Calu3 (cell line): Measurements from ENCODE around the gene UNC80. TPM values are rescaled to one million over a fixed set of nuclear protein-coding genes. Genes with fewer than 3 reads are reported as not detected.

Source experiments
- BruUV-seq: library from RNA; stranded (reverse); fragments of 400-500 nt; replicated peaks from 2 replicates; lab custom pipeline; 2021; lab: Mats Ljungman, UMichigan
- CTCF ChIA-PET: fragments of 300-600 bp; sonication (Branson Sonifier 250); formaldehyde crosslinking; loops from one replicate; lab custom pipeline; 2022; ENCODE audit warnings: antibody characterized with exemption; lab: Charles Lee
- DNase-seq: peaks from one replicate; pipeline ENCODE4 v3.0.0; 2022
- H3K27ac Mint-ChIP-seq: one replicate; pipeline ENCODE4 v1.8.0; 2022; ENCODE audit warnings: mixed read lengths; ENCODE audit not compliant: unreplicated experiment
- H3K27me3 Mint-ChIP-seq: one replicate; pipeline ENCODE4 v1.8.0; 2022; ENCODE audit warnings: mixed read lengths; ENCODE audit not compliant: unreplicated experiment
- H3K36me3 Mint-ChIP-seq: one replicate; pipeline ENCODE4 v1.8.0; 2022; ENCODE audit warnings: mild to moderate bottlenecking, moderate library complexity, mixed read lengths; ENCODE audit not compliant: insufficient read depth, unreplicated experiment
- H3K4me1 Mint-ChIP-seq: one replicate; pipeline ENCODE4 v1.8.0; 2022; ENCODE audit warnings: mild to moderate bottlenecking, low read depth, mixed read lengths; ENCODE audit not compliant: unreplicated experiment
- H3K4me3 Mint-ChIP-seq: one replicate; pipeline ENCODE4 v1.8.0; 2022; ENCODE audit warnings: mild to moderate bottlenecking, low read depth, moderate library complexity, mixed read lengths; ENCODE audit not compliant: unreplicated experiment
- H3K9me3 Mint-ChIP-seq: one replicate; pipeline ENCODE4 v1.8.0; 2022; ENCODE audit warnings: low read depth, mixed read lengths; ENCODE audit not compliant: unreplicated experiment
- CTCF ChIP-seq: fragments of 200-600 bp; IDR thresholded peaks from one replicate; pipeline ENCODE4 v1.8.0; 2022; ENCODE audit warnings: antibody characterized with exemption; ENCODE audit not compliant: unreplicated experiment
- intact Hi-C: fragments of 100-400 bp; cut with micrococcal nuclease; formaldehyde crosslinking; loops from one replicate; pipeline ENCODE4 v1.10.0; 2022; ENCODE audit not compliant: unreplicated experiment
- total RNA-seq: library from RNA; stranded (reverse); gene quantifications from 2 replicates; pipeline ENCODE4 v1.2.3, GENCODE V29; 2022

The UNC80 gene
- total RNA-seq, 1 experiment from 2014 or later: not detected

GRCh38 chr2:209937893-209938292 lies 166.3 kb downstream of the UNC80 start:
- Mint-ChIP-seq H3K27ac (no peak overlapping the region), H3K27me3 (no peaks in the 10 kb centered on the region), H3K4me1 (peaks cover 32% of the 10 kb centered on the region), H3K4me3 (no peak overlapping the region), H3K36me3 (no peaks in the 10 kb centered on the region), H3K9me3 (no peaks in the 10 kb centered on the region)
- DNase-seq: no peak
- intact Hi-C loops: no loop called here
- CTCF ChIA-PET: interaction anchor here (0.5 to 1.3 kb wide), 4 partner anchors 13 to 326 kb away, joined by 4 to 6 read pairs (median 5); no protein-coding TSS in a partner anchor
- no peak for TF ChIP-seq CTCF
- no TSS peak for BruUV-seq

GRCh38 chr2:209938906-209939305 lies 167.3 kb downstream of the UNC80 start:
- Mint-ChIP-seq H3K27ac (no peak overlapping the region), H3K4me3 (no peak overlapping the region), H3K4me1 (peaks cover 24% of the 10 kb centered on the region), H3K9me3 (no peaks in the 10 kb centered on the region), H3K36me3 (no peaks in the 10 kb centered on the region), H3K27me3 (no peaks in the 10 kb centered on the region)
- BruUV-seq: no TSS peak
- CTCF ChIA-PET: interaction anchor here (0.7 to 1.3 kb wide), 3 partner anchors 19 to 323 kb away, joined by 3 to 5 read pairs (median 4); no protein-coding TSS in a partner anchor
- no peak for TF ChIP-seq CTCF
- intact Hi-C loops: no loop called here
- no peak for DNase-seq

GRCh38 chr2:209940936-209941335 lies 169.3 kb downstream of the UNC80 start:
- intact Hi-C loops: no loop called here
- no peak for DNase-seq
- no peak overlapping the region for H3K27ac Mint-ChIP-seq
- no TSS peak for BruUV-seq
- H3K9me3 Mint-ChIP-seq: no peaks in the 10 kb centered on the region
- TF ChIP-seq CTCF: no peak
- no peak overlapping the region for H3K4me3 Mint-ChIP-seq
- CTCF ChIA-PET: no interaction called here
- H3K4me1 Mint-ChIP-seq: peaks cover 16% of the 10 kb centered on the region
- no peaks in the 10 kb centered on the region for H3K27me3 Mint-ChIP-seq
- H3K36me3 Mint-ChIP-seq: no peaks in the 10 kb centered on the region

- H3K9me3 Mint-ChIP-seq: no peaks in the 10 kb centered on the region
- no peaks in the 10 kb centered on the region for H3K36me3 Mint-ChIP-seq
- CTCF ChIA-PET: no interaction called here
- intact Hi-C loops: no loop called here
- no peak for TF ChIP-seq CTCF
- no TSS peak for BruUV-seq
- DNase-seq: no peak
- no peak overlapping the region for H3K27ac Mint-ChIP-seq
- H3K27me3 Mint-ChIP-seq: no peaks in the 10 kb centered on the region
- peaks cover 30% of the 10 kb centered on the region for H3K4me1 Mint-ChIP-seq
- H3K4me3 Mint-ChIP-seq: no peak overlapping the region
Measured at GRCh38 chr2:209942426-209942825, 170.8 kb downstream of the UNC80 start.
